Spleen (tissue), 7 donors: Measurements from ENCODE around the gene ZBTB7C.

ENCODE experiments used
- POLR2A ChIP-seq, 3 donors: fragments of 450-650 bp; IDR thresholded peaks; one replicate each; pipeline ENCODE4 v1.5.1; 2017; ENCODE audit warnings: antibody characterized with exemption in 3 of 3, mild to moderate bottlenecking in 1 of 3
- POLR2AphosphoS5 ChIP-seq, 3 donors: sonication (generic); formaldehyde crosslinking; IDR thresholded peaks; one replicate each; pipeline ENCODE4 v1.5.1; 2017; ENCODE audit warnings: antibody characterized with exemption in 3 of 3
- TF ChIP-seq, protein P1 (sequence below), 11 experiments: fragments of 200-600 bp in 7 of 11; fragments of 450-650 bp in 4 of 11; sonication (generic) in 4 of 11; IDR thresholded peaks in 8 of 11; conservative IDR thresholded peaks in 3 of 11; 1 replicate in 7 of 11; 2 replicates in 4 of 11; pipeline versions ENCODE4 v1.4.0 to v1.8.0; 2016 to 2021; ENCODE audit warnings: antibody characterized with exemption in 11 of 11, inconsistent platforms in 4 of 11, mild to moderate bottlenecking in 1 of 11
- donor health status: DM: no; HTN: no; CAD: no; lungs with moderate emphysema.
- donor health status: DM: no; HTN: no; CAD: no.
- donor health status: DM: no; HTN: no; CAD: no.

- TF ChIP-seq POLR2AphosphoS5 (IDR thresholded peaks at IDR 0.05): no peak
- TF ChIP-seq, protein P1, sequence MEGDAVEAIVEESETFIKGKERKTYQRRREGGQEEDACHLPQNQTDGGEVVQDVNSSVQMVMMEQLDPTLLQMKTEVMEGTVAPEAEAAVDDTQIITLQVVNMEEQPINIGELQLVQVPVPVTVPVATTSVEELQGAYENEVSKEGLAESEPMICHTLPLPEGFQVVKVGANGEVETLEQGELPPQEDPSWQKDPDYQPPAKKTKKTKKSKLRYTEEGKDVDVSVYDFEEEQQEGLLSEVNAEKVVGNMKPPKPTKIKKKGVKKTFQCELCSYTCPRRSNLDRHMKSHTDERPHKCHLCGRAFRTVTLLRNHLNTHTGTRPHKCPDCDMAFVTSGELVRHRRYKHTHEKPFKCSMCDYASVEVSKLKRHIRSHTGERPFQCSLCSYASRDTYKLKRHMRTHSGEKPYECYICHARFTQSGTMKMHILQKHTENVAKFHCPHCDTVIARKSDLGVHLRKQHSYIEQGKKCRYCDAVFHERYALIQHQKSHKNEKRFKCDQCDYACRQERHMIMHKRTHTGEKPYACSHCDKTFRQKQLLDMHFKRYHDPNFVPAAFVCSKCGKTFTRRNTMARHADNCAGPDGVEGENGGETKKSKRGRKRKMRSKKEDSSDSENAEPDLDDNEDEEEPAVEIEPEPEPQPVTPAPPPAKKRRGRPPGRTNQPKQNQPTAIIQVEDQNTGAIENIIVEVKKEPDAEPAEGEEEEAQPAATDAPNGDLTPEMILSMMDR (IDR thresholded peaks at IDR 0.05 in 8 of 11, conservative IDR thresholded peaks at IDR 0.05 in 3 of 11): no peak
- no peak for TF ChIP-seq POLR2A (IDR thresholded peaks at IDR 0.05)
Observed at GRCh38 chr18:48396561-48396960, 12.6 kb downstream of the ZBTB7C start.
